Measurements from ENCODE around the gene KRCC1. TPM values are rescaled to one million over a fixed set of nuclear protein-coding genes. Genes with fewer than 3 reads are reported as not detected.
A peak's percentile ranks its signal among the peaks of the same experiment; 100 is the strongest.

The KRCC1 gene
- total and polyA plus RNA-seq, 2 experiments from 2014 or later, result 10.3 to 12.5 TPM

DNA sequence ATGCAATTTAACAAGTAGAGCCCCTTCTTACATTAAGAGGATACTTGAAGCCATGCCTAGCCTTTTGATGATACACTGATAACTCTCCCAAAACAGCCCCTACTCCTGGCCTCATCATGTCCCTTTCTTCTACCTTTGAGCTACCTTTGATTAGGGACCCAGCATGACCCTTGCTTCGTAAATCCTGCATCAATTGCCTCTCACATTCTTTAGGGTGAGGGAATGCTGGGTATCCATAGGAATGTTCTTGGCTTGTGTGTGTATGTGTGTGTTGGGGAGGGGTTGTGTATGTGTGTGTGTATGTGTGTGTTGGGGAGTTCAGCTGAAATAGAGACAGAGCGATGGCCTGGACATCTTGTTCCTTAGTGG is 5.3 kb upstream of the KRCC1 start:
- Histone ChIP-seq H3K4me1 (ENCODE audit: insufficient read depth) (no peaks in the 10 kb centered on the region; the same call in 1 of the 2 replicates), H3K27me3 (ENCODE audit: insufficient read depth) (no peaks in the 10 kb centered on the region), H3K79me2 (replicated peaks; ENCODE audit: insufficient read depth) (no peaks in the 10 kb centered on the region), H3F3A (replicated peaks; ENCODE audit: low read depth) (no peaks in the 10 kb centered on the region), H3K9me2 (ENCODE audit: insufficient read depth) (no peaks in the 10 kb centered on the region), H2AFZ (no peak overlapping the region), H3K27ac (ENCODE audit: low read depth) (no peak overlapping the region), H3K4me2 (no peak overlapping the region), H3K4me3 (no peak overlapping the region), H3K36me3 (ENCODE audit: insufficient read depth) (no peaks in the 10 kb centered on the region), H4K20me1 (replicated peaks; ENCODE audit: insufficient read depth) (no peaks in the 10 kb centered on the region)
- H3K9me3 Mint-ChIP-seq, result no peaks in the 10 kb centered on the region
- DNase-seq (ENCODE audit: low spot score) (peak; percentile 56), ATAC-seq (peak; percentile 69)
- peaks cover 11% of the 10 kb centered on the region for H3K4me1 Mint-ChIP-seq
- H3K36me3 Mint-ChIP-seq (ENCODE audit: low read depth), result no peaks in the 10 kb centered on the region
- TF ChIP-seq STAT1 (IDR thresholded peaks at IDR 0.05; ENCODE audit: unreplicated experiment) (no peak), POLR2AphosphoS5 (IDR thresholded peaks at IDR 0.05; ENCODE audit: low read depth) (no peak), ZNF331 (CRISPR knock-in tag; IDR thresholded peaks at IDR 0.05; ENCODE audit: low read depth) (no peak), CREB1 (CRISPR knock-in tag; IDR thresholded peaks at IDR 0.05; ENCODE audit: low read depth) (no peak), EZH2phosphoT487 (IDR thresholded peaks at IDR 0.05; ENCODE audit: unreplicated experiment) (no peak), JUNB (IDR thresholded peaks at IDR 0.05; ENCODE audit: unreplicated experiment) (no peak), ZNF114 (CRISPR knock-in tag; IDR thresholded peaks at IDR 0.05) (no peak), EZH2 (IDR thresholded peaks at IDR 0.05; ENCODE audit: low read depth, unreplicated experiment) (no peak), NANOG (IDR thresholded peaks at IDR 0.05; ENCODE audit: borderline replicate concordance) (no peak)
- TF ChIP-seq, protein P1, sequence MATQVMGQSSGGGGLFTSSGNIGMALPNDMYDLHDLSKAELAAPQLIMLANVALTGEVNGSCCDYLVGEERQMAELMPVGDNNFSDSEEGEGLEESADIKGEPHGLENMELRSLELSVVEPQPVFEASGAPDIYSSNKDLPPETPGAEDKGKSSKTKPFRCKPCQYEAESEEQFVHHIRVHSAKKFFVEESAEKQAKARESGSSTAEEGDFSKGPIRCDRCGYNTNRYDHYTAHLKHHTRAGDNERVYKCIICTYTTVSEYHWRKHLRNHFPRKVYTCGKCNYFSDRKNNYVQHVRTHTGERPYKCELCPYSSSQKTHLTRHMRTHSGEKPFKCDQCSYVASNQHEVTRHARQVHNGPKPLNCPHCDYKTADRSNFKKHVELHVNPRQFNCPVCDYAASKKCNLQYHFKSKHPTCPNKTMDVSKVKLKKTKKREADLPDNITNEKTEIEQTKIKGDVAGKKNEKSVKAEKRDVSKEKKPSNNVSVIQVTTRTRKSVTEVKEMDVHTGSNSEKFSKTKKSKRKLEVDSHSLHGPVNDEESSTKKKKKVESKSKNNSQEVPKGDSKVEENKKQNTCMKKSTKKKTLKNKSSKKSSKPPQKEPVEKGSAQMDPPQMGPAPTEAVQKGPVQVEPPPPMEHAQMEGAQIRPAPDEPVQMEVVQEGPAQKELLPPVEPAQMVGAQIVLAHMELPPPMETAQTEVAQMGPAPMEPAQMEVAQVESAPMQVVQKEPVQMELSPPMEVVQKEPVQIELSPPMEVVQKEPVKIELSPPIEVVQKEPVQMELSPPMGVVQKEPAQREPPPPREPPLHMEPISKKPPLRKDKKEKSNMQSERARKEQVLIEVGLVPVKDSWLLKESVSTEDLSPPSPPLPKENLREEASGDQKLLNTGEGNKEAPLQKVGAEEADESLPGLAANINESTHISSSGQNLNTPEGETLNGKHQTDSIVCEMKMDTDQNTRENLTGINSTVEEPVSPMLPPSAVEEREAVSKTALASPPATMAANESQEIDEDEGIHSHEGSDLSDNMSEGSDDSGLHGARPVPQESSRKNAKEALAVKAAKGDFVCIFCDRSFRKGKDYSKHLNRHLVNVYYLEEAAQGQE (IDR thresholded peaks at IDR 0.05; ENCODE audit: unreplicated experiment), result no peak
- TF ChIP-seq, protein P2, sequence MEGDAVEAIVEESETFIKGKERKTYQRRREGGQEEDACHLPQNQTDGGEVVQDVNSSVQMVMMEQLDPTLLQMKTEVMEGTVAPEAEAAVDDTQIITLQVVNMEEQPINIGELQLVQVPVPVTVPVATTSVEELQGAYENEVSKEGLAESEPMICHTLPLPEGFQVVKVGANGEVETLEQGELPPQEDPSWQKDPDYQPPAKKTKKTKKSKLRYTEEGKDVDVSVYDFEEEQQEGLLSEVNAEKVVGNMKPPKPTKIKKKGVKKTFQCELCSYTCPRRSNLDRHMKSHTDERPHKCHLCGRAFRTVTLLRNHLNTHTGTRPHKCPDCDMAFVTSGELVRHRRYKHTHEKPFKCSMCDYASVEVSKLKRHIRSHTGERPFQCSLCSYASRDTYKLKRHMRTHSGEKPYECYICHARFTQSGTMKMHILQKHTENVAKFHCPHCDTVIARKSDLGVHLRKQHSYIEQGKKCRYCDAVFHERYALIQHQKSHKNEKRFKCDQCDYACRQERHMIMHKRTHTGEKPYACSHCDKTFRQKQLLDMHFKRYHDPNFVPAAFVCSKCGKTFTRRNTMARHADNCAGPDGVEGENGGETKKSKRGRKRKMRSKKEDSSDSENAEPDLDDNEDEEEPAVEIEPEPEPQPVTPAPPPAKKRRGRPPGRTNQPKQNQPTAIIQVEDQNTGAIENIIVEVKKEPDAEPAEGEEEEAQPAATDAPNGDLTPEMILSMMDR (conservative IDR thresholded peaks at IDR 0.05; ENCODE audit: low read depth in 2 of 2), result no peak
- TF ChIP-seq, protein P3, sequence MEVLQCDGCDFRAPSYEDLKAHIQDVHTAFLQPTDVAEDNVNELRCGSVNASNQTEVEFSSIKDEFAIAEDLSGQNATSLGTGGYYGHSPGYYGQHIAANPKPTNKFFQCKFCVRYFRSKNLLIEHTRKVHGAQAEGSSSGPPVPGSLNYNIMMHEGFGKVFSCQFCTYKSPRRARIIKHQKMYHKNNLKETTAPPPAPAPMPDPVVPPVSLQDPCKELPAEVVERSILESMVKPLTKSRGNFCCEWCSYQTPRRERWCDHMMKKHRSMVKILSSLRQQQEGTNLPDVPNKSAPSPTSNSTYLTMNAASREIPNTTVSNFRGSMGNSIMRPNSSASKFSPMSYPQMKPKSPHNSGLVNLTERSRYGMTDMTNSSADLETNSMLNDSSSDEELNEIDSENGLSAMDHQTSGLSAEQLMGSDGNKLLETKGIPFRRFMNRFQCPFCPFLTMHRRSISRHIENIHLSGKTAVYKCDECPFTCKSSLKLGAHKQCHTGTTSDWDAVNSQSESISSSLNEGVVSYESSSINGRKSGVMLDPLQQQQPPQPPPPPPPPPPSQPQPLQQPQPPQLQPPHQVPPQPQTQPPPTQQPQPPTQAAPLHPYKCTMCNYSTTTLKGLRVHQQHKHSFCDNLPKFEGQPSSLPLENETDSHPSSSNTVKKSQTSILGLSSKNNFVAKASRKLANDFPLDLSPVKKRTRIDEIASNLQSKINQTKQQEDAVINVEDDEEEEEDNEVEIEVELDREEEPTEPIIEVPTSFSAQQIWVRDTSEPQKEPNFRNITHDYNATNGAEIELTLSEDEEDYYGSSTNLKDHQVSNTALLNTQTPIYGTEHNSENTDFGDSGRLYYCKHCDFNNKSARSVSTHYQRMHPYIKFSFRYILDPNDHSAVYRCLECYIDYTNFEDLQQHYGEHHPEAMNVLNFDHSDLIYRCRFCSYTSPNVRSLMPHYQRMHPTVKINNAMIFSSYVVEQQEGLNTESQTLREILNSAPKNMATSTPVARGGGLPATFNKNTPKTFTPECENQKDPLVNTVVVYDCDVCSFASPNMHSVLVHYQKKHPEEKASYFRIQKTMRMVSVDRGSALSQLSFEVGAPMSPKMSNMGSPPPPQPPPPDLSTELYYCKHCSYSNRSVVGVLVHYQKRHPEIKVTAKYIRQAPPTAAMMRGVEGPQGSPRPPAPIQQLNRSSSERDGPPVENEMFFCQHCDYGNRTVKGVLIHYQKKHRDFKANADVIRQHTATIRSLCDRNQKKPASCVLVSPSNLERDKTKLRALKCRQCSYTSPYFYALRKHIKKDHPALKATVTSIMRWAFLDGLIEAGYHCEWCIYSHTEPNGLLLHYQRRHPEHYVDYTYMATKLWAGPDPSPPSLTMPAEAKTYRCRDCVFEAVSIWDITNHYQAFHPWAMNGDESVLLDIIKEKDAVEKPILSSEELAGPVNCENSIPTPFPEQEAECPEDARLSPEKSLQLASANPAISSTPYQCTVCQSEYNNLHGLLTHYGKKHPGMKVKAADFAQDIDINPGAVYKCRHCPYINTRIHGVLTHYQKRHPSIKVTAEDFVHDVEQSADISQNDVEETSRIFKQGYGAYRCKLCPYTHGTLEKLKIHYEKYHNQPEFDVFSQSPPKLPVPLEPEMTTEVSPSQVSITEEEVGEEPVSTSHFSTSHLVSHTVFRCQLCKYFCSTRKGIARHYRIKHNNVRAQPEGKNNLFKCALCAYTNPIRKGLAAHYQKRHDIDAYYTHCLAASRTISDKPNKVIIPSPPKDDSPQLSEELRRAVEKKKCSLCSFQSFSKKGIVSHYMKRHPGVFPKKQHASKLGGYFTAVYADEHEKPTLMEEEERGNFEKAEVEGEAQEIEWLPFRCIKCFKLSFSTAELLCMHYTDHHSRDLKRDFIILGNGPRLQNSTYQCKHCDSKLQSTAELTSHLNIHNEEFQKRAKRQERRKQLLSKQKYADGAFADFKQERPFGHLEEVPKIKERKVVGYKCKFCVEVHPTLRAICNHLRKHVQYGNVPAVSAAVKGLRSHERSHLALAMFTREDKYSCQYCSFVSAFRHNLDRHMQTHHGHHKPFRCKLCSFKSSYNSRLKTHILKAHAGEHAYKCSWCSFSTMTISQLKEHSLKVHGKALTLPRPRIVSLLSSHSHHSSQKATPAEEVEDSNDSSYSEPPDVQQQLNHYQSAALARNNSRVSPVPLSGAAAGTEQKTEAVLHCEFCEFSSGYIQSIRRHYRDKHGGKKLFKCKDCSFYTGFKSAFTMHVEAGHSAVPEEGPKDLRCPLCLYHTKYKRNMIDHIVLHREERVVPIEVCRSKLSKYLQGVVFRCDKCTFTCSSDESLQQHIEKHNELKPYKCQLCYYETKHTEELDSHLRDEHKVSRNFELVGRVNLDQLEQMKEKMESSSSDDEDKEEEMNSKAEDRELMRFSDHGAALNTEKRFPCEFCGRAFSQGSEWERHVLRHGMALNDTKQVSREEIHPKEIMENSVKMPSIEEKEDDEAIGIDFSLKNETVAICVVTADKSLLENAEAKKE (CRISPR knock-in tag; IDR thresholded peaks at IDR 0.05), result no peak
- TF ChIP-seq, protein P4, sequence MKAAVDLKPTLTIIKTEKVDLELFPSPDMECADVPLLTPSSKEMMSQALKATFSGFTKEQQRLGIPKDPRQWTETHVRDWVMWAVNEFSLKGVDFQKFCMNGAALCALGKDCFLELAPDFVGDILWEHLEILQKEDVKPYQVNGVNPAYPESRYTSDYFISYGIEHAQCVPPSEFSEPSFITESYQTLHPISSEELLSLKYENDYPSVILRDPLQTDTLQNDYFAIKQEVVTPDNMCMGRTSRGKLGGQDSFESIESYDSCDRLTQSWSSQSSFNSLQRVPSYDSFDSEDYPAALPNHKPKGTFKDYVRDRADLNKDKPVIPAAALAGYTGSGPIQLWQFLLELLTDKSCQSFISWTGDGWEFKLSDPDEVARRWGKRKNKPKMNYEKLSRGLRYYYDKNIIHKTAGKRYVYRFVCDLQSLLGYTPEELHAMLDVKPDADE (IDR thresholded peaks at IDR 0.05), result no peak
- no peak overlapping the region for H3K27ac Mint-ChIP-seq
- H3K27me3 Mint-ChIP-seq (ENCODE audit: insufficient read depth, low read depth, poor library complexity), result peaks cover 9% of the 10 kb centered on the region
- no peak overlapping the region for H3K4me3 Mint-ChIP-seq

Measured in GM23338 (cell line).